Right atrium auricular region (tissue), 2 donors: ENCODE results near the gene ERBB4. TPM values are rescaled to one million over a fixed set of nuclear protein-coding genes. Genes with fewer than 3 reads are reported as not detected.
A peak's percentile ranks its signal among the peaks of the same experiment; 100 is the strongest.

Experiments
- DNase-seq: peaks from one replicate; pipeline ENCODE4 v3.0.0-alpha.2; 2019; ENCODE audit warnings: low spot score
- H3K27ac ChIP-seq, 2 donors: fragments of 200-600 bp; sonication (generic); 1 replicate in 1 of 2; 2 replicates in 1 of 2; pipeline ENCODE4 v1.5.1; 2016 to 2019
- H3K27me3 ChIP-seq, 2 donors: fragments of 200-600 bp; sonication (generic); one replicate each; pipeline versions ENCODE4 v1.5.1 to v1.6.0; 2017 to 2019
- H3K36me3 ChIP-seq: fragments of 200-600 bp; sonication (generic); one replicate; pipeline ENCODE4 v1.5.1; 2016
- H3K4me1 ChIP-seq, 2 donors: fragments of 200-600 bp; sonication (generic); one replicate each; pipeline versions ENCODE4 v1.5.1 to v1.6.0; 2017 to 2019
- H3K4me3 ChIP-seq, 2 donors: fragments of 200-600 bp; sonication (generic); 1 replicate in 1 of 2; 2 replicates in 1 of 2; pipeline ENCODE4 v1.5.1; 2017 to 2019; ENCODE audit warnings: mild to moderate bottlenecking in 1 of 2, moderate library complexity in 1 of 2
- H3K9me3 ChIP-seq, 2 donors: fragments of 200-600 bp; sonication (generic); one replicate each; pipeline ENCODE4 v1.5.1; 2019
- CTCF ChIP-seq, 2 donors: fragments of 200-600 bp; sonication (generic); IDR thresholded peaks; one replicate each; pipeline ENCODE4 v1.5.1; 2019; ENCODE audit warnings: antibody characterized with exemption in 2 of 2
- total RNA-seq, 2 donors: library from RNA; depleted of rRNA; stranded (reverse); fragments of >200 nt; gene quantifications; one replicate each; pipeline ENCODE4 v1.1.0, GENCODE V29; 2016

The ERBB4 gene
- total RNA-seq, 2 donors from 2014 or later: 12.4 to 22.4 TPM

DNA sequence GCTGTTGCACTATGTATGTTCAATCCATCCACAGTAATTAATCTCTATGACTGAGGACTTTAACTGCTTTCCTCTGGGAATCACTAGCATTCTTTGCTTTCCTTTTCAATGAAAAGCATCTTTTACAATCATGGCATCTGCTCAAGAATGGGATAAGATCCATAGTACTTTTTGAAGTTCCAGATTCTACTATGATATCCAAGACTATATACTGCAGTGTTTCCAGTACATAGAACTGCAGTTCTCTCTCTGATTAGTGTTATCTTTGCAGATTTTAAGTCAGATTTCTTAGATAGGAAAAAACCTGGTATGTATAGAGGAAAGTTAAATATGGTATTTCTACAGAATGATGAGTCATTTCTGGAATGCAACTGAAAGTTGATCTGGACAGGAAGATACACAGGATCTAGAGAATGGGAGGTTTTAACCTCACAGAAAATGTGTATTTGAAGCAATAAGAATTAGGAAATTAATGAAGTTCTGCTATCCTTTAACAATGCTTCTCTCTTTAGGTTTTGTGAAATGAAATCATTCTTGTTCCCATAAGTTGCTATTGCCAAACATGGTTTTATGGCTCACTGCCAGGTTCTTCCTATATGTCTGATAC is 670.7 kb downstream of the ERBB4 start:
- Histone ChIP-seq H3K4me3 (no peak overlapping the region), H3K4me1 (no peaks in the 10 kb centered on the region)
- TF ChIP-seq CTCF (IDR thresholded peaks at IDR 0.05): no peak

GRCh38 chr2:211864328-211864727 is 674.3 kb downstream of the ERBB4 start:
- TF ChIP-seq CTCF (IDR thresholded peaks at IDR 0.05): no peak
- Histone ChIP-seq H3K27me3 (no peaks in the 10 kb centered on the region), H3K9me3 (no peaks in the 10 kb centered on the region), H3K36me3 (no peaks in the 10 kb centered on the region), H3K27ac (no peak overlapping the region), H3K4me3 (no peak overlapping the region), H3K4me1 (no peaks in the 10 kb centered on the region)
- no peak for DNase-seq

More for the DNA sequence above, 670.7 kb downstream of the ERBB4 start:
- Histone ChIP-seq H3K9me3 (no peaks in the 10 kb centered on the region), H3K27me3 (no peaks in the 10 kb centered on the region), H3K36me3 (no peaks in the 10 kb centered on the region), H3K27ac (no peak overlapping the region)
- no peak for DNase-seq

DNA sequence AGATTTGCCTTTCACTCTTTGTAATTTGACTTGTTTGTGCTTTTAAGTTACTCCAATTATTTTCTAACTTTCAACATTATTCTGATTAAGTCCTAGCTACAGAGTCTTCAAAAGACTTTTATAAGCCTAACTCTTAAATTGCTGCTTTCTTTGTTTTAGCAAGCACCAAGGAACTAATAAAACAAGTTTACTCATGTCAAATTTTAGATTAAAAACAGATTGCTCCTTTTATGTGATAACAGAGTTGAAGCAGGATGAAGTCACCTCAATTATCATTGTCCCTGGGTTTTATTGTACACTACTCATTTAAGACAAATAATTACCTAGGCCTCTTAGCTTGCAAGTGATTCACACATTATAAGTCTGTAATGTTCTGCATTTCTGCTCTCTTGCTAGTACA is 678.4 kb downstream of the ERBB4 start:
- no peak for DNase-seq
- no peak for TF ChIP-seq CTCF (IDR thresholded peaks at IDR 0.05)

DNA sequence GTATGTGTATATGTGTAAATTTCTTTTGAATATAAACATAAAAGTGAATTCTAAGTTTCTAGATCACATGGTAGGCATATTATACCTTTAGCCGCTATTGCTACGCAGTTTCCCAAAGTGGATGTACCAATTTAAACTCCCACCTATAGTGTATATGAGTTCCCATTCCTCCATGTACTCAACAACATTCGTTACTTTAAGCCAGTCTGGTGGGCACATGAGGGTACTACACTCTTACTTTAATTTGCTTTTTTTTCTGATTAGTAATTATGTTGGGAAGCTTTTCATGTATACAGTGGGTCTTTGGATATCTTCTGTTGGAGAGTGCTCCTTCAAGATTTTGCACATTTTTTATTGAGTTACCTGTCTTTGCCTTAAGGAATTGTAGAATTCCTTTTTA is 683.8 kb downstream of the ERBB4 start:
- H3K27ac ChIP-seq: no peak overlapping the region
- H3K4me3 ChIP-seq: no peak overlapping the region
- TF ChIP-seq CTCF (IDR thresholded peaks at IDR 0.05): peak in 1 of 2 donors; percentile 21
- H3K27me3 ChIP-seq: no peaks in the 10 kb centered on the region
- no peaks in the 10 kb centered on the region for H3K9me3 ChIP-seq
- no peak for DNase-seq
- no peaks in the 10 kb centered on the region for H3K4me1 ChIP-seq
- H3K36me3 ChIP-seq: no peaks in the 10 kb centered on the region

More for the DNA sequence above, 678.4 kb downstream of the ERBB4 start:
- H3K4me1 ChIP-seq: no peaks in the 10 kb centered on the region
- no peaks in the 10 kb centered on the region for H3K27me3 ChIP-seq
- H3K9me3 ChIP-seq: no peaks in the 10 kb centered on the region
- H3K27ac ChIP-seq: no peak overlapping the region
- no peaks in the 10 kb centered on the region for H3K36me3 ChIP-seq
- no peak overlapping the region for H3K4me3 ChIP-seq

- no peaks in the 10 kb centered on the region for H3K4me1 ChIP-seq
- no peak overlapping the region for H3K4me3 ChIP-seq
- no peak for TF ChIP-seq CTCF (IDR thresholded peaks at IDR 0.05)
- no peaks in the 10 kb centered on the region for H3K9me3 ChIP-seq
- DNase-seq: no peak
- no peak overlapping the region for H3K27ac ChIP-seq
- H3K36me3 ChIP-seq: no peaks in the 10 kb centered on the region
- H3K27me3 ChIP-seq: no peaks in the 10 kb centered on the region
Observed at GRCh38 chr2:211846714-211847113, 691.9 kb downstream of the ERBB4 start.

- H3K4me1 ChIP-seq: no peaks in the 10 kb centered on the region
- TF ChIP-seq CTCF (IDR thresholded peaks at IDR 0.05): no peak
- no peaks in the 10 kb centered on the region for H3K27me3 ChIP-seq
- H3K4me3 ChIP-seq: no peak overlapping the region
- no peak for DNase-seq
- no peaks in the 10 kb centered on the region for H3K36me3 ChIP-seq
- no peak overlapping the region for H3K27ac ChIP-seq
- H3K9me3 ChIP-seq: no peaks in the 10 kb centered on the region
Observed at GRCh38 chr2:211846036-211846400, 692.6 kb downstream of the ERBB4 start.
